Parathyroid adenoma (tissue), 2 donors: Measurements from ENCODE around the gene MAT2A.
A peak's percentile ranks its signal among the peaks of the same experiment; 100 is the strongest.

Experiments
- H2AFZ ChIP-seq: fragments of 300-600 bp; sonication (generic); one replicate; pipeline ENCODE4 v1.7.0; 2017; ENCODE audit warnings: antibody characterized with exemption, mild to moderate bottlenecking
- H3K27ac ChIP-seq: fragments of 300-600 bp; sonication (generic); one replicate; pipeline ENCODE4 v1.7.0; 2017
- H3K27me3 ChIP-seq: fragments of 300-600 bp; sonication (generic); one replicate; pipeline ENCODE4 v1.7.0; 2017; ENCODE audit warnings: low read length; ENCODE audit not compliant: control insufficient read depth, insufficient read depth
- H3K36me3 ChIP-seq: fragments of 300-600 bp; sonication (generic); one replicate; pipeline ENCODE4 v1.7.0; 2017; ENCODE audit warnings: low read length; ENCODE audit not compliant: control insufficient read depth, insufficient read depth
- H3K4me1 ChIP-seq: fragments of 300-600 bp; sonication (generic); one replicate; pipeline ENCODE4 v1.7.0; 2017; ENCODE audit warnings: control low read depth
- H3K4me2 ChIP-seq: fragments of 300-600 bp; sonication (generic); one replicate; pipeline ENCODE4 v1.7.0; 2017; ENCODE audit warnings: low read length
- H3K4me3 ChIP-seq: fragments of 300-600 bp; sonication (generic); one replicate; pipeline ENCODE4 v1.7.0; 2017; ENCODE audit warnings: low read depth, low read length
- H3K79me2 ChIP-seq: fragments of 300-600 bp; sonication (generic); one replicate; pipeline ENCODE4 v1.7.0; 2017; ENCODE audit warnings: control low read depth
- H3K9ac ChIP-seq: fragments of 300-600 bp; sonication (generic); one replicate; pipeline ENCODE4 v1.7.0; 2017; ENCODE audit warnings: mild to moderate bottlenecking
- H3K9me3 ChIP-seq: fragments of 300-600 bp; sonication (generic); one replicate; pipeline ENCODE4 v1.7.0; 2017; ENCODE audit warnings: low read length; ENCODE audit not compliant: control insufficient read depth
- TF ChIP-seq, protein P1 (sequence below): fragments of 300-600 bp; sonication (generic); IDR thresholded peaks from one replicate; pipeline ENCODE4 v1.7.0; 2017; ENCODE audit warnings: antibody characterized with exemption, mild to moderate bottlenecking
- donor health status: primary hyperparathyroidism.

MAT2A gene

DNA sequence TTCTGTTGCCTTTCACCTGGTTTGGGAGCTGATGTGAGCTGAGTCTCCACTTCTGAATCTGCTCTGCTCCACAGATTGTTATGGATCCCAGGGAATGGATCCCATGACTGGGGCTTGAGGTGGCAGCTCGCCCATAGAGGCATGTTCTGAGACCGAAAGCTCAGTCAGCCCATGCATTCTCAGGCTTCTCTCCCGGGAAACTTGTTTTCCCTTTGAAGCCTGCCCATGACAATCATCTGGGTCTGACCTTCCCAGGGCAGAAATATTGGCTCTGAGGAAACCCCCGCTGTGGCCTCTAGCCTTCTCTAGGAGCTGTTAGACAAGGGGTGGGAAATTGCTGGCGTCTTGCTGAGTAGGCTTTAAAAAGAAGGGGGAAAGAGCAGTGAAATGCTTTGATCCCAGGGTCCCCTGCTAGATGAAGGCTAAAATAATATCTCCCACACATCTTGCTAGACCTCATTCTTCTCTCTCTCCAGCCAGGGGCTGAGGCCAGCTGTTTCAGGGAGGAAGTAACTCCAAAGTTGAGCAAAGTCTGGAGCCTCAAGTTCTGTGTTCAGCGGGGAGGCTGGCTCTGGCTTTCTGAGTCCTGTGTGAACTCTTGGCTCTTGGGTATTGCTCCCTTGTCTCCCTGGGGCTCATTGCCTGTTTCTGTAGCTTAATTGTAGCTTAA, 40.4 kb downstream of the MAT2A start:
- Histone ChIP-seq H3K4me1 (peaks cover 15% of the 10 kb centered on the region), H3K79me2 (peaks cover 4% of the 10 kb centered on the region), H3K27me3 (no peaks in the 10 kb centered on the region), H3K36me3 (no peaks in the 10 kb centered on the region), H3K4me3 (peak overlapping the region; percentile 60), H3K9me3 (no peaks in the 10 kb centered on the region), H3K27ac (peak overlapping the region; percentile 88), H3K4me2 (peak overlapping the region; percentile 69), H2AFZ (no peak overlapping the region), H3K9ac (no peak overlapping the region)
- TF ChIP-seq, protein P1, sequence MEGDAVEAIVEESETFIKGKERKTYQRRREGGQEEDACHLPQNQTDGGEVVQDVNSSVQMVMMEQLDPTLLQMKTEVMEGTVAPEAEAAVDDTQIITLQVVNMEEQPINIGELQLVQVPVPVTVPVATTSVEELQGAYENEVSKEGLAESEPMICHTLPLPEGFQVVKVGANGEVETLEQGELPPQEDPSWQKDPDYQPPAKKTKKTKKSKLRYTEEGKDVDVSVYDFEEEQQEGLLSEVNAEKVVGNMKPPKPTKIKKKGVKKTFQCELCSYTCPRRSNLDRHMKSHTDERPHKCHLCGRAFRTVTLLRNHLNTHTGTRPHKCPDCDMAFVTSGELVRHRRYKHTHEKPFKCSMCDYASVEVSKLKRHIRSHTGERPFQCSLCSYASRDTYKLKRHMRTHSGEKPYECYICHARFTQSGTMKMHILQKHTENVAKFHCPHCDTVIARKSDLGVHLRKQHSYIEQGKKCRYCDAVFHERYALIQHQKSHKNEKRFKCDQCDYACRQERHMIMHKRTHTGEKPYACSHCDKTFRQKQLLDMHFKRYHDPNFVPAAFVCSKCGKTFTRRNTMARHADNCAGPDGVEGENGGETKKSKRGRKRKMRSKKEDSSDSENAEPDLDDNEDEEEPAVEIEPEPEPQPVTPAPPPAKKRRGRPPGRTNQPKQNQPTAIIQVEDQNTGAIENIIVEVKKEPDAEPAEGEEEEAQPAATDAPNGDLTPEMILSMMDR: no peak

DNA sequence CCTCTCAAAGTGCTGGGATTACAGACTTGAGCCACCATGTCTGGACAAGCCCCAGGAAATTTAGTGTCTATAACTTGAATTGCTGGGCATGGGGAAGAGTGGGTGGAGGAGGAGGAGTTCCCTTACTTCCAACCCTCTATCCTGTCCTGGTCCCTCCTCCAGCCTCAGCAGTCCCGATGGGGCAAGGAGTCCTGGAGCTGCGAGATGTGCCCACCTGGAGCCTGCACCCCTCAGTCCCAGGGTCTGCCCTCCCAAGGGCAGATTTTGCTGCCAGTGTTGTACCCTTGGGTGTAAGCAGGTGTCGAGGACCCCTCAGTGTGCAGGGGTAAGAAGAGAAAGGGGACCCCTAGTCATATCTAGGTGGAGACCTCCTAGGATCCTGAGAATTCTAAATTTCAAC, 41.2 kb downstream of the MAT2A start:
- Histone ChIP-seq H3K27ac (no peak overlapping the region), H3K79me2 (peaks cover 4% of the 10 kb centered on the region), H3K4me1 (peaks cover 19% of the 10 kb centered on the region), H2AFZ (no peak overlapping the region), H3K9me3 (no peaks in the 10 kb centered on the region), H3K4me3 (no peak overlapping the region), H3K9ac (no peak overlapping the region), H3K27me3 (no peaks in the 10 kb centered on the region), H3K4me2 (no peak overlapping the region), H3K36me3 (no peaks in the 10 kb centered on the region)
- TF ChIP-seq, protein P1: no peak

DNA sequence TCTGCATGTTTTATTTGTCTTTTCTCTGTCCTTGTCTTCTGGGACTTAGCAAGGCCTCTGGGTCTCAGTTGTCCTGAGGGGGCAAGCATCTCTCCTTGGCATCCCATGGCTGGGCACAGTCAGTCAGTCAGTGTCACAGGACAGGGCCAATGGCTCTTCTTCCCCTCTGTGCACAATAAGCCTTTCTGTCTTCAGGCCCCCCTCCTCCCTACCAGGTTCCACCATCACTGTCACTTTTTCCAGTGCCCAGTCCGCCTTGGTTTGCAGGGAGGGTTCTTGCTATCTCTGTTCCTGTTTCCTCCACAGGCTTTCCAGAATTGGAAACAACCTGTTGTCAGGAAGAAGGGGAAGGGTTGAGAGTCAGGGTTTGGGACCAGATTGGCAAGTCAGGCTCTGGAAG, 43.5 kb downstream of the MAT2A start:
- no peak overlapping the region for H3K9ac ChIP-seq
- TF ChIP-seq, protein P1: no peak
- H3K4me2 ChIP-seq: no peak overlapping the region
- no peaks in the 10 kb centered on the region for H3K36me3 ChIP-seq
- H3K27ac ChIP-seq: no peak overlapping the region
- no peaks in the 10 kb centered on the region for H3K9me3 ChIP-seq
- H3K79me2 ChIP-seq: peaks cover 4% of the 10 kb centered on the region
- H3K4me3 ChIP-seq: no peak overlapping the region
- H2AFZ ChIP-seq: no peak overlapping the region
- no peaks in the 10 kb centered on the region for H3K27me3 ChIP-seq
- peaks cover 12% of the 10 kb centered on the region for H3K4me1 ChIP-seq

DNA sequence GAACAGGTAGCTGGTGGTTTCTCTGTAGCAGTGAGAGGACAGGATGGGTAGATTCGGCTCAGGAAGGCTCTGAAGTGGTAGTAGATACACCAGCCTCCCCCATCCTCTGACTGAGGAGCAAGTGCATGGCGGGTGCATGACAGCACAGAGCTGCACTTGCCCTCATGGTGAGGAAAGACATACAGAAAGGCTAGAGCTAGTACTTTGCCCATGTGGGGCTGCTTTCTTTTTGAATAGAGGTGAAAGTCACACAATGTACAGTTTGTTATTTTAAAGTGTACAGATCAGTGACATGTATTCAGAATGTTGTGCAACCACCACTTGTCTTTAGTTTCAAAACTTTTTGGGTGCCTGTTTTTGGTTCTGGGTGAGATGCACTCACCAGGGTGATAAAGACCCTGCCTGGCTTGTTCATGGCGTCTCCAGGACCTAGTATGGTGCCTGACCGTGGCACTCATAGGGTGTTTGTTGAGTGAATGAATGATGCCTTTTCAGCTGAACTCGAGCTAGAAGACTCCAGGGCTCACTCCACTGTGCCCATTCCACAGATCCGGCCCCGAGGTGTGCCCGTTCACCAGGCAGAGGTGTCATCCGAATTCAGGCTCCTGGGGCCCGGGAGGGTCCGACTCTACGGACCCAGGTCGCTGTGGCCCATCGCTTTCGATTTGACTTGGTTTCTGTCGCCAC, 44.8 kb downstream of the MAT2A start:
- Histone ChIP-seq H3K9ac (no peak overlapping the region), H3K36me3 (no peaks in the 10 kb centered on the region), H3K79me2 (peaks cover 7% of the 10 kb centered on the region), H3K27ac (peak overlapping the region; percentile 64), H3K4me3 (peak overlapping the region; percentile 12), H2AFZ (no peak overlapping the region), H3K9me3 (no peaks in the 10 kb centered on the region), H3K27me3 (no peaks in the 10 kb centered on the region), H3K4me2 (peak overlapping the region; percentile 27), H3K4me1 (peaks cover 9% of the 10 kb centered on the region)
- TF ChIP-seq, protein P1: no peak
